NCI-H526 (cell line): ENCODE measurements around the gene MAPK12.
"Not testable (repeated sequence)": the region's sequence is repeated elsewhere in the genome, so short reads cannot be mapped to it uniquely, and the experiment has no call there.

Experiments used
- DNase-seq, 2 experiments: peaks; one replicate each; lab custom pipeline; 2025; lab: John Stamatoyannopoulos, UW

The MAPK12 gene

GRCh38 chr22:50216055-50216683 lies 45.3 kb downstream of the MAPK12 start:
- no peak for DNase-seq

GRCh38 chr22:50215297-50216054 lies 46.0 kb downstream of the MAPK12 start:
- no peak for DNase-seq

- DNase-seq = no peak
Measured at GRCh38 chr22:50213263-50213662, 48.2 kb downstream of the MAPK12 start.

GRCh38 chr22:50211147-50211546 lies 50.3 kb downstream of the MAPK12 start:
- no peak for DNase-seq

- DNase-seq = no peak
Measured at GRCh38 chr22:50210378-50211139, 50.9 kb downstream of the MAPK12 start.

GRCh38 chr22:50209893-50210292 lies 51.6 kb downstream of the MAPK12 start:
- DNase-seq = peak in 1 of 2 experiments; percentile 49

GRCh38 chr22:50208939-50209892 lies 52.3 kb downstream of the MAPK12 start:
- no peak for DNase-seq

GRCh38 chr22:50208430-50208938 lies 53.0 kb downstream of the MAPK12 start:
- DNase-seq = no peak

- no peak for DNase-seq
Measured at GRCh38 chr22:50207383-50208140, 53.9 kb downstream of the MAPK12 start.

GRCh38 chr22:50206599-50206998 lies 54.9 kb downstream of the MAPK12 start:
- DNase-seq = peak in 1 of 2 experiments; percentile 53

- DNase-seq = no peak
Measured at GRCh38 chr22:50205781-50206569, 55.5 kb downstream of the MAPK12 start.

- DNase-seq = not testable (repeated sequence)
Measured at GRCh38 chr22:50204998-50205397, 56.5 kb downstream of the MAPK12 start.

- no peak for DNase-seq
Measured at GRCh38 chr22:50204571-50204970, 56.9 kb downstream of the MAPK12 start.

GRCh38 chr22:50203288-50203687 lies 58.2 kb downstream of the MAPK12 start:
- no peak for DNase-seq
